GM19455 (cell line): Measurements from ENCODE around the gene PTHLH.

Source experiments
- ATAC-seq: cut with Tn5 transposase; IDR thresholded peaks from one replicate; pipeline ENCODE4 v1.9.1; 2021; ENCODE audit not compliant: unreplicated experiment

Gene PTHLH

DNA sequence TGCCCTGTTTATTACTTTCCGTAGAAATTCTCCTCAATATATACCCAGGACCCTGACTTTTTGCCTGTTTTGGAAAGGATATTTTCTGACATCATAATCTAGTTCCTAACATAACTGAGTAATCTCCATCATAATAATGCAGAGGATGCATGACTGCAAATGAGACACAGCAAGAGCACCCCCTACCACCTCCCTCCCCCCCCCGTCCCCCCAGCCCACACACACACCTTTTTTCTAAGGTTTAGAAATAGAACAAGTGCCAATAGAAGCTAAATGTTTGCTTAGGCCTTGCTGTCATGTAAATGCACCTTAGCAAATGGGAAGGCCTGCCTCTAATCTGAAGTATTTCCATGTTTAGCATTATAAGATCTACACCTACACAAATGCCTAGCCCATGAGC lies at the start of gene PTHLH:
Gene PTHLH (minus strand): TSS at position 13 of the 400 bp plus-strand sequence. CDS start 3,239 bp downstream, outside the sequence.
- no peak for ATAC-seq

DNA sequence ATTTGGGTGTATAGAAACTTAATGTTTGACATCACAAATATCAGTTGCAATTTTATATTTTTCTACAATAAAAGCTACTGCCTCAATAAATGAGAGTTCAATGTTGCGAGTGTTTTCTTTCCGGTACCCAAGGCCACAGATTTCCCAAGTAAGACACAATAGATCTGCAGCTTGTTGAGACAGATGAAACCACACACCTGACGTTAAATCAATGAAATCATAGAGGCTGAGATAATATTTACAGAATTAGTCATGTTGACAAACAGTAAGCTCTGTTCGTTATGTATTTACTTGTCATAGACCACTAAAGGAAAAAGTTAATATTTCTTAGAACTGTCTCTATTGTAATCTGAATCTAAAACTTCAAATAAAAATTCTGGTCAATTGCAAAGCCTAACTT lies 49.2 kb upstream of the PTHLH start:
- ATAC-seq: no peak

DNA sequence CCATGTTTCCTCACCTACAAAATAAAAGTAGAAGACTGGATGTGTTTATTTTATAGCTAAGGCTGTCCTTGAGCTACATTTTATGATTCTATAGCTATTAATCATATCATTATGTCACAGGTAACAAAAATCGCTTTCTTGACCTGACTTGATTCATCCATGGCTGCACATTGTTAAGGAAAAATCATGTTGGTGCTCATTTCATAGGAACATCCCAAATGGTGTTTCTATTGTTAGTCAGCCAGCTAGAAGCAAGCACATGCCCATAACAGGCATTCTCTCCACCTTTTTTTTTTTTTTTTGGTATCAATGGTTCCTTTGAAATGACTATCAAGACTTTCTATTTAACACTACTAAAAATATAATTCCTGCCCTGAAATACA lies 45.3 kb upstream of the PTHLH start:
- no peak for ATAC-seq

DNA sequence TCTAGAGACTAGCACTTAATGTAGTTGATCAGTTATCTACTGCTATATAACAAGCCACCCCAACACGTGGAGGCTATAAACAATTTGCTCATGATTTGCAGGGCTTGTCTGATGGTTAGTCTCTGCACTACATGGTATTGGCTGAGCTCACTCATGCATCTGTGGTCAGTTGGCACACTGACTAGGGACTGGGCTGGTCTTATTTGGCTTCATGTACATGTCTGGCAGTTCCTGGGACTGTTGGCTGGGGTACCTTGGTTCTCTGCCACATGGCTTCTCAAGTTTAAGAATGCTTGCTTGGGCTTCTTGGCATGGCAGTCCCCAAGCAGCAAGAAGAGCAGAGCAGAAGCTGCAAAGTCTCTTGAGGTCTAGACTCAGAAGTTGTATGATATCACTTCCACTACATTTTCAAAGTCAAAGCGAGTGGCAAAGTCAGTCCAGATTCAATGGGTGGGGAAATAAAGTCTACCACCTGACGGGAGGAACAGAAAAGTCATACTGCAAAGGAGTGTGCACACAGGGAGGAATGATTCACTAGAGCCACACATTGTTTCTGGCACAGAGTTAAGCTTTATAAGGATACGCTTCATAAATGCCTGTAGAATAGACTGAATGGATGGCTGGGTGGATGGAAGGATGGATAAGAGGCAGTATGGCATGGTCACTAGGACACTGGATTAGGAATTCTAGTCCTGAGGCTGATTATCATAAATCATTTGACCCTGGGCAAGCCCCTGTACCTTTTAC lies 44.8 kb upstream of the PTHLH start:
- ATAC-seq: no peak

DNA sequence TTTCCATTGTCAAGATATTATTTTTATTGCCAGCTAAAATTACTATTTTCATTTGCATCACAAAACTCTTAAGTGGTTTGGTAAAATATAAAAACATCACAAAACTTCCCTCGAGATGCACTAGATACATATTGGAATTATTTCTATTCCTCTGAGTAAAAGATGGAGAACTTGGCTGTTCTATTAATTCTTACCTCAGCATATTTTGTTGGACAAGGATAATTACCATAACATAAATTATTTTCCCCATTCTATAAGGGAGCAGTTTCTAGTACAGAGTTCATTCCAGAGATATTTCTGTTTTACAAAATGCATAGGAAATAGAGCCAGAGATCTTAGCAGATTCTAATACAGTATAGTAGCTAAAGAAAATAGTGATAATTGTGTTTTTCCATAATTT lies 42.6 kb upstream of the PTHLH start:
- no peak for ATAC-seq

DNA sequence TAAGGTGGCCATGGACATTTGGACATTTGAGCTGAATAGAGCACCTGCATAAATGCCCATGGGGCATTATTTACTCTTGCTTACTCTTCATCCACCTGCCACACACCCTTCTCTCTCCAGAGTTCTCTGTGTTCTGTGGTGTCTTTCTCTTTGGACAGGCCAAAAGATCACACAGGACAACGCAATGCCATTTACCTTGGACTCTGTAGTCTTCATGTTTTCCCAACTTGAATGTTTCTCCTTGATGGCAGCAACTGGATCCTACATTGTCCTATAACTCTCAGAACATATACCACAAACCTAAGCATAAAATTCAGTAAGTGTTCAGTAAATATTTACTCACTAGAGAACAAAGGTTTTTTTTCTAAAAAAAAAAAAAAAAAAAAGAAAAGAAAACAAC lies 41.7 kb upstream of the PTHLH start:
- ATAC-seq: no peak

DNA sequence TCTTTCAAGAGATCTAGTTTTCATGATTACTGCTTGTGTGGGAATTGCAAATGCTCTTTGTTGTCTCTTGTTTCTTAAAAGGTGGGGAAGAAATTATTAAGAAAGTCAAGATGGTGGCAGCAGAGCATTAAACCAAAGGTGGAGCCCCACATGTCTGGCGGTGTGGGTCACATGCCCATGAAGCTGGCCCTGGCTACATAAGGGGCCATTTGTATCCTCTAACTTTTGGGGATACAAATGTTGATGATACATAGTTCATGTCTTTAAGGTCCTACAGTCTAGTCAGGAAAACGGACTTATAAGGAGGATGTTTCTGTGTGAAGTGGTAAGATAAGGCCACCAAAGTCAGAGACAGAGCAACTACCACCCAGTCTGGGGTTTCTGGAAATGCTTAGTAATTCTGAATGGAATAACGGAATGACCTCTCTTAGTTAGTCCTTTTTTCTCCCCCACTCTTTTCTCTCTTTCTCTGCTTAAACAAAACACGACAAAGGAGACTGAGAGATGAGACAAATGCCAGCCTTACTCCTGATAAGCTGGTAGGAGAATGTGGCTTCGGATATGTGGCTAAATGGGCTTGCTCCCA lies 39.9 kb upstream of the PTHLH start:
- ATAC-seq: no peak

DNA sequence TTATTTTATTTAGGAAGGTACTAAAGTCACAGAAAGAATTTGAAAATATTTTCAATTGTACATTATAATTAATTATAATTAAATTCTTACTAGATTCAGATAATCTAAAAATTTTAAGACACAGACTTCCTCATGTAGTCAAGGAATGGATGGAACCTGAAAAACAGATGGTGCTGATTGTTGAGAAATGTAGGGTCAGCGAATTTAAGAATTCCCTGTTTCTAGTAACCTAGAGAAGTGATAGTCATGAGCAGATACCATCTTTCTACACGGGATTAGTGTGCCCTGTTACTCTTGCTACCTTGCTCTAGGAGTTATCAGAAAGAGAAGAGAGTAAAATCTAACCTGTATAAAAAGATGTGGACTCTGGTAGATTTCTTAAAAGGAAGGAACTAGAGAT lies 37.5 kb upstream of the PTHLH start:
- no peak for ATAC-seq

DNA sequence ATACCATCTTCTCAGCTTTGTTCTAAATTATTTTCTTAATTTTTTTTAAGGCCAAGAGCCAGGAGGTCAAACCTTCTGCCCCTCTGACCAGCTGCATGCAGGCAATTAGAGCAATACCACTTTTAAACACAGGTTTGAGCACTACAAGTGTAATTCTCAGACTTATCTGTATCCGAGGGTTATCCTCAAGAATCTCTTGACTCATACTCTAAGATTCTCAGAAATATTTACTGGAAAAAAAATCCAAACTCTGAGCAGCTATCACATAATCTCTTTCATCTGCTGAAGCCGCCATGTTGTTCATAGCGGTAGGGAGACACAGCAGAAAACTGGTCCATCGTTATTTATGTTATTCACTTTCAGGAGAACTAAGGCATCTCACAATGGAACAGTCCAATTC lies 27.4 kb upstream of the PTHLH start:
- no peak for ATAC-seq

DNA sequence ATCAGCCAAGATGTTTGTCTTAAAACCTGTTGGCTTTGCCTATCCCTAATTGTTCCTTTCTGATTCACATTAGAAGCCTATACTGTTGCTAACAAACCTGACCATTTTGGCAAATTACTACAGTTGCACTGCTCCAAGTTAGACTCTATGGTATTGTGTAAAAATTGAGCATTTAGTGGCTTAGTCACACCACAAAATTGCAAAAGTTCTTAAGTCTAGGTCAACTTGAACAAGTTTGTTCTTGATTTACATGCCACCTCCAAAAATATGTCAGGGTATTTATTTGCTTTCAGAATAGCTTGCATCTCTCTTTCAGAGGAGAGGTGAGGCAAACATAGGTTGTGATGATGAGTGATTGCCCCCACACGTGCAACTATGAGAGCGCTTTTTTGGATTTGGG lies 27.0 kb upstream of the PTHLH start:
- ATAC-seq: no peak

DNA sequence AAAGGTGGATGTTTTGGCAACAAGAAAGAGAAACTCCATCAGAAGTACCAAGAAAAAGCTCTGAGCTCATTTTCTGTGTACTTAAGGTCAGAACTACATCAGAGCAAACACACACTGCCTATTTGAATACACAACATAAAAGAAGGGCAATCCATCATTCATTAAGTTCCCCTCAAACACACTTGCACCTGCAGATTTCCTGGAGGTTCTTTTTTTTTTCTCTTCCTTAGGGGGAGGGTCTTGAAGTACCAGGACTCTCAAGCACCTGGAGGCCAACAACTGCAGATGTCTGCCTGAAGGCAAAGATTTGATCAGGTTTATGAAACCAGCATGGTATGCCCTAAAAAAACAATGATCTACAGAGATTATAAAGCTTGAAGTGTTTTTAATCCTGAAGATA lies 26.1 kb upstream of the PTHLH start:
- no peak for ATAC-seq

DNA sequence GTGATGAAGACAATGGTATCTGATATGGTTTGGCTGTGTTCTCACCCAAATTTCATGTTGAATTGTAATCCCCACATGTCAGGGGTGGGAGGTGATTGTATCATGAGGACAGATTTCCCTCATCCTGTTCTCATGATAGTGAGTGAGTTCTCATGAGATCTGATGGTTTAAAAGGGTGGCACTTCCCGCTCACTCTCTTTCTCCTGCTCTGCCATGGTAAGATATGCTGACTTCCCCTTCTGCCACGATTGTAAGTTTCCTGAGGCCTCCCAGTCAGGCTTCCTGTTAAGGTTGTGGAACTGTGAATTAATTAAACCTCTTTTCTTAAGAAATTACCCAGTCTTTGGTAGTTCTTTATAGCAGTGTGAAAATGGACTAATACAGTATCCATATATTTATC lies 25.6 kb upstream of the PTHLH start:
- ATAC-seq: no peak

DNA sequence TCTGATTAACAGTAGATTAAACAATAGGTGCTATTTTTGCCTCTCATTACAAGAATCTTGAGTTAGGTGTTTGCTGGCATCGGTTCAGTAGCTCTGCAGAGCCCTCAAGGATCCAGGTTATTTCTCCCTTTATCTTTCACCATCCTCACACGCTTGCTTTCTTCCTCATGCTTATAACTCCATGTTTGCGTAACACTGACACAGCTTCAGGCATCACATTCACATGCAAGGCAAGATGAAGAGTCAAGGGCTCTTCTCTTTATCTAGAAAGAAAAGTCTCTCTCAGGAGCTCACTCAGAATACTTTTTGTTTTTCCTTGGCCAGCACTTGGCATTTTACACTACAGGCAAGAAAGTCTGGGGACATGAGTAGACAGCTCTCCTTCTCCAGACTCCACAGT lies 24.2 kb upstream of the PTHLH start:
- no peak for ATAC-seq

DNA sequence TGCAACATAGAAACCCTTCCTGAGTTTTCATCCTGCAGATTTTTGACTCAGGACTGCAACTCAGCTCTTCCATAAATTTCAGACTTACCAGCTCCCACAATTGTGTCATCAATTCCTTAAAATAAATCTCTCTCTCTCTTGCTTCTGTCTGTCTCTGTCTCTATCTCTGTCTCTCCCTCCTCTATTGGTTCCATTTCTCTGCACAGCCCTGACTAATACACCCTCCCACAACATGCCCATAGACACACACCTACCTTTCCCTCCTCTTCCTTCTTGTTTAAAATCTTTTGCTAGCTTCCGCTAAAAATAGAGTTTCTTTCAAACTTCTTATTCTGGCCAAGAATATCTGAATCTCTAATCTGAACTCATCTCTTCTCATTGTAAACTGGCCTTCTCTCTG lies 22.9 kb upstream of the PTHLH start:
- ATAC-seq: no peak

DNA sequence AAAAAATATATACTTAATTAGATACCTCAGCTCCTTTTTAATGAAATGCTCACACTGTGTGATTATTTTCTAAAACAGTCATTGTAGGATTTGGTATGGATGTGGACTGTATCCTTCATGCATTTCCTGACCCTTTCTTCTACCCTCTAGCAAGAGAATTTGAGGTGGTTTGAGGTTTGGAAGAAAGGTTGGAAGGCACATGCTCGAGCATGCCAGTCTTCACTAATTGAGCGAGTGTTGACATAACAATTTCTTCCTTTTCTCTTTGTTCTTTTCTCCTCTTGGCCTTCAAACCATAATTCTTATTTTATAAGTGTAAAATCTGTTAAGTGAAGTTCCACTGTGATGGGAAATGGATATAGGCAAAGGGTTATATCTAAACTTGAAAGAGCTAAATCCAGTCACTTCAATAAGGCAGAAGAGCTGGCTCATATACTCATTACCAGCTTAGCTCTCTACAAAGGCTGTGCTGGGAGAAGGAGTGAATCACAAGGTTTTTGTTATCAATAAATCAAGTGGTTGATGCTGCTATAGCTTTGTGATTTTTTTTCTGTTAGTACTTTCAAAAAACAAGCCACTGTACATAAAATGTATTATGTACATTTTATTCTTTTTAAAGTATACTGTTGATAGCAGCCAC lies 16.2 kb upstream of the PTHLH start:
- no peak for ATAC-seq

DNA sequence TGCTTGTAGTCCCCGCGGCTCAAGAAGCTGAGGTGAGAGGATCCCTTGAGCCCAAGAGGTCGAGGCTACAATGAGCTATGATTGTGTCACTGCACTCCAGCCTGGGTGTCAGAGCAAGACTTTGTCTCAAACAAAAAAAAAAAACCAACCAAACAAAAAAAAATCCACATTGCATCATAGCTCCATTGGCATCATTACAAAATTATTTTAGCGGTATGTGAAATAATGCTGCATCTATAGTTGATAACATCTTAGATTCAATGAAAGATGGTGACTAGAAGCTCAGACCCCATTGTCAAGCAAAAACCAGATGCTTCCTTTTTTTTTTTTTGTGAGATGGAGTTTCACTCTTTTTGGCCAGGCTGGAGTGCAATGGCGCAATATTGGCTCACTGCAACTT lies 14.8 kb upstream of the PTHLH start:
- no peak for ATAC-seq

DNA sequence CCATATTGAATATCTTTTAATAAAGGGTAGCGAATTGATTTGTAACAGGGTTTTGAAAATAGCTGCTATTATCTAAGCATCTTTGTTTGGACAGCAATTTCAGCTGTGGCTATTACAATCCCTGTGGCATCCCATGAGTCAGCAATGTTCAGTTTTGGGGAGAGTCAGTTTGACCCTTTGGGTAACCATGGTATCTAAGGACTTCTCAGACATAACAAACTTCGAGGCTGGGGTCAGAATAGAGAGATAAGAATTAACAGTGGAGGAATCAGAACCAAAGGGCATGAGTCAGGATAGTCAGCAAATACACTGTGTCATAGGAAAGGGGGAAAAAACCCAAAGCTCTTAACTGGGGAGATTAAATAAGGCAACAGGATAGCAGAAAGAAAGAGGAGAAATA lies 11.7 kb upstream of the PTHLH start:
- ATAC-seq: no peak

DNA sequence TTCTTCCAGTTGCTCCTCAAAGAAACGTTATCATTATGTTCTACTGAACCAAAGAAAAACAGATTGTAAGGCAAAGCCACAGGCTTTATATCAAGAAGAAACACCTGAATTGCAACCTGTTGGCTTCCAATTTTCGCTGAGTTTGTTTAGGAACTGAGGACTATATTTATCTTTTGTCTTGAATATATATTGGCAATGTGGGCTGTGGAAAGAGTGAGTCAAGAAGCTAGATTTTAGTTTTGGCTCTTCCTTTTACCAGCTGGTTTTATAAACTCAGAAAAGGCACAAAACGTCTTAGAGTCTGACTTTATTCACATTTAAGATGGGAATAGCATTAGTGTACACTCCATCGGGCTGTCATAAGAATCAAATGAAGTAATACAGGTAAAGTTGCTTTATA lies 10.4 kb upstream of the PTHLH start:
- ATAC-seq: no peak

DNA sequence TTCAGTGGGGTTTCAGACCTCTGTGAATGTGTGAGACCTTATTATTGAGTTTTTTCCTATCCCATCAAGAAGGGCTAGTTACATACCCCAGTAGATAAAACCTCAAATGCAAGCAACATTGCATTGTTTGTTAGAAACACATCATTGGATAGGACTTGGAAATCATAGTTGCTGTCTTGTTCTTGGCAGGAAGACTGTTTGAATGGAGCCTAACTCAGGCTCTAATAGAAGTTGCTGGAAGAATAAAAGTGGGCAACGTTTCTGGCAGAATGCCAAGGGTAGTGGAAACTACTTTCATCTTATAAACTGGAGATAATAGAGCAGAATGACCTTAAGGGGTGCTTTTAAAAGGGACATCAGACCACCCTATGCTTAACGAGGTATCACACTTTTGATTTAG lies 9.9 kb upstream of the PTHLH start:
- ATAC-seq: no peak

DNA sequence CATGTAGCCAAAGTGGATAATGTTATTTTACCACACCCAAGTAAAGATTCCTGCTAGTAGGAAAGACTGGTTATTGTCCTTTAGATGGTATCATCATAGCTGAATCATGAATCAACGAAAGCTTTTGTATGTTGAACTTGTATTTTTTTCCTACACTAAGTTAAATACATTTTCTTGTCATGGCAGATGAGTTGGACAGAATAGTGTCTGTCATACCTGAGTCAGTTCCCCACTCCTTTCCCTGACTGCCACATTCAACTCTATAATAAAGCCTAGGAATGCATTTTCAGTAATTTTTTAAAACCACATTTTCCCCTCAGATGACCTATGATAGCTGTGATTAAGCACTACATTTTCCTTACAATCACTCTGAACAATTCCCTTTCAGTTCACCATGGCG lies 9.3 kb upstream of the PTHLH start:
- ATAC-seq: no peak

DNA sequence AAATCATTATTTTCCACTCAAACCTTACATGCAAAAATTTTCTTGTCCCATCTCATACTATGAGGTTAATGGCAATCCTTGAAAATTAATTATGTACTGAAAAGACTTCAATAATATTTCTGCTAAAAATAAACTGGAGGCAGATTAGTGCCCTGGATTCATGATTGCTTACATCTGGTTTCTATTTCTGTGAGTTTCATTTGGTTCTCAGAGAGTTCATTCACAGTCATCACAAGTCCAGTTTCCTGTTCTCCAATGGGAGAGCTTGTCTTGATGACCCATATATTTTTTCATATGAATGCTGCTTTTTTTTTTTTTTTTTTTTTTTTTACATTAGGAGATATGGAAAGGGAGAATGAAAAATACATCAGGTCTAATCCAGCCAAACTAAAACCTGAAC lies 6.6 kb upstream of the PTHLH start:
- no peak for ATAC-seq

DNA sequence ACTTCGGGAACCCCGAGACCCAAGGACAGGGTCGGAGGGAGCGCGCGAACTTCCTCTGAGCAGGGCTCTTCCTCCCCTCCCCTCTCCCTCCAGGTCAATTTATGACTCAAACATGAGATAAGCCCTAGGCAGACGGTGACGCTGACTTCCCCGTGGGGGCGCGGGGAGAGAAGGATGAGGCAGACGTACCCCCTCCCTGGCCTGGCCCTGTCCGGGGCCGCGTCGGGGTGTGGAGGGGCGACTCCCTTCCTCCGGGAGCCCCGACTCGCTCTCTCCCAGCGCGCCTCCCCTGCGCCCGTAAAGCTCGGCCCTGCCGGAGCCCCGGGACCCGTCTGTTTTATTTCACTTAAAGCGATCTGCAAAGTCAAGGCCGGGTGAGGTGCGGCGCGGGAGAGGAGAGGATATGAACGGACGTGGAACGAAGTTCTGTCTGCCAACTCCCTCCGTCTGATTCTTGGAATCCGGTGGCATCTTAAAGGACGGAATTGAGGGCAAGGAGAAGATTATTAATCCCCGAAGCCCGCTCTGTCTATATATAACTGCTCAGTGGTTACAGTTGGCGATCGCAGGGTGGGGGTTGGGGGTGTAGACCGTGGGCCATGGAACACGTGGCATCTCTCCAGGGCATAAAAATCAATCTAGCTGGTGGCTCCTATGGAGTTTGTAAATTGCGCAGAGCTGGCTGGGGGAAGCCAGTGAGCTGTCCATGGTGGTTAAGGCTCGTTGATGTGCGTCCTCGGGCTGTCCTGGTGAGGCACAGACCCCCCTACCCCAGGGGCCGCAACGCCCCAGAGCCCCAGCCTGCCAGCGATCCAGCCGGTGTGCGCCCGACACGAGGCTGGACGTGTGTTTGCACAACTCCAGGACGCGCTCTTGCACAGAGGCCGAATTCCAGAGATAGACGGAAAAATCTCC lies 2.9 kb upstream of the PTHLH start:
- no peak for ATAC-seq
